G401 (cell line): ENCODE results near the gene ATG9B. TPM values are rescaled to one million over a fixed set of nuclear protein-coding genes. Genes with fewer than 3 reads are reported as not detected.

ENCODE experiments used
- DNase-seq: peaks from one replicate; pipeline ENCODE4 v3.0.0-alpha.2; 2015; ENCODE audit warnings: low spot score
- in situ Hi-C: cut with HindIII; loops from 2 replicates; pipeline ENCODE4 v1.10.0; 2016; ENCODE audit warnings: low sequenced_read_pairs, mixed read lengths
- total RNA-seq: library from RNA; depleted of rRNA; stranded (reverse); fragments of >200 nt; shearing (Covaris generic); gene quantifications from 2 replicates; pipeline ENCODE4 v1.2.3, GENCODE V29; 2014

The ATG9B gene
- total RNA-seq, 1 experiment from 2014 or later, result 0.34 TPM

DNA sequence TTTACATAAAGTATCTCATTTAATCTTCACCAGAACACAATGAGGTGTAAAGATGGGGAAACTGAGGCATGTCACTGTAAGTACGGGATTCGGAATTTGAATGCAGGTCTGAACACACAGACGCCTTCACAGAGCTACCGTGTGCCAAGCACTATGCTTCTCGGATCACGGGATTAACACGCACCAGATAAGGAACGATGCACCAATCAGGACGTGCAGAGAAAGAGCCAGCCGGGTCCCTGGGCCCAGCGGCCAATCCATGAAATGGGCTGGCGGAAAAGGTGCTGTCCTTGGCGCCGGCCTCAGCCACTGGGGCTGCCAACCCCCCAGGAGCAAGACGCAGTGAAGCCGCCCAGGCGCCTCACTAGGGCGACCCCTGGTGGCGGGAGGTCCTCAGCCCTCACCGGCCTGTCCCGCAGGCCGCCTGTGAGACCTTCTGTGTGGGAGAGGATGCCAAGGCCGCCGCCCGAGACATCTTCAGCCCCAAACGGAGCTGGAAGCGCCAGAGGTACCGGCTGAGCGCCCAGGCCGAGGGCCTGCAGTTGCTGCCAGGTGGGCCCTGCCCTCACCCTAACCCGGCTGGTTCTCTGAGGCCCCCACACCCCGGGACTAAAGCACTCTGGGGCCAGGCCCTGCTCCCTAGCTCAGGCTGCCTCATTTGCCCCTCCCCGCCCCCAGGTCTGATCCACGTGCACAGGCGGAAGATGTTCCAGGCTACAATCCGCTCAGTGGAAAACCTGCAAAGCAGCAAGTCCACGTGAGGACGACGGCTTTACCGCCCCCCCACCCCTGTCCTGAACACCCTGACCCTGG, 15.6 kb downstream of the ATG9B start:
- DNase-seq, result peak; percentile 38
- in situ Hi-C loops, result no loop called here

DNA sequence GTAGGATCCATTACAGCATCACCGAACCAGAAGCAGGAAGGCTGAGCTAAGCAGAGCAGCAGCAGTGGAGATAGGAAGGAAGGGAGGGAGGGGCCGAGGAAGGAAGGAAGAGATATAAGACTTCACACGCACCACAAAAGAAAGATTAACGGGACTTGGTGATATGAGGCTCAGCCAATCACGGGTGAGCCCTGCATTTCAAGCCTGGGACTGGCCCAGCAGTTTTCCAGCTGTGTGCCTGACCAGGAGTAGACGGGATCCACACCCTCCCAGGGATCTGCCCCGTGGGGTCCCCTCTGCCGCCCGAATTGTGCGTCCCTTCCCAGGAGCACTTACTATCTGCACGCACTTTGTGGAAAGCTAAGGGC, 16.2 kb downstream of the ATG9B start:
- DNase-seq, result no peak
- in situ Hi-C loops, result no loop called here

DNA sequence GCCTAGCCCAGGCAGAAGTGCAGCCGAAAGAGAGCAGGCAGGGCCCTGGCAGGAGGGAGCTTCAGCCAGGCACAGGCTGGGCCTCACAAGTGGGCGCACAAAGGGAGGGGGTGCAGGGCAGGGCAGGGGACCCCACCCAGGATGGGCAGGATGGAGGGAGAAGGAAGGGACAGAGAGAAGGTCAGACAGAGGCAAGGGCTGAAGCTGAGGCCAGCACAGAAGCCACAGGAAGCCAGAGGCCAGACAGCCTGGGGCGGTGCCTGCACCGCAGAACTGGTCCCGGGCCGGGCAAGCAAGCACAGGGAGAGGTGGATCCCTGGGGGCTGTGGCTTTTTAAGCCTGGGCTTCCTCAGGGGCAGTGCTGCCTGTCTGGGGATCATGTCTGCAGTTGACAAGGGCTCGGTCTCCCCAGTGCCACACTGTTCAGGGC, 16.8 kb downstream of the ATG9B start:
- in situ Hi-C loops, result no loop called here
- no peak for DNase-seq

DNA sequence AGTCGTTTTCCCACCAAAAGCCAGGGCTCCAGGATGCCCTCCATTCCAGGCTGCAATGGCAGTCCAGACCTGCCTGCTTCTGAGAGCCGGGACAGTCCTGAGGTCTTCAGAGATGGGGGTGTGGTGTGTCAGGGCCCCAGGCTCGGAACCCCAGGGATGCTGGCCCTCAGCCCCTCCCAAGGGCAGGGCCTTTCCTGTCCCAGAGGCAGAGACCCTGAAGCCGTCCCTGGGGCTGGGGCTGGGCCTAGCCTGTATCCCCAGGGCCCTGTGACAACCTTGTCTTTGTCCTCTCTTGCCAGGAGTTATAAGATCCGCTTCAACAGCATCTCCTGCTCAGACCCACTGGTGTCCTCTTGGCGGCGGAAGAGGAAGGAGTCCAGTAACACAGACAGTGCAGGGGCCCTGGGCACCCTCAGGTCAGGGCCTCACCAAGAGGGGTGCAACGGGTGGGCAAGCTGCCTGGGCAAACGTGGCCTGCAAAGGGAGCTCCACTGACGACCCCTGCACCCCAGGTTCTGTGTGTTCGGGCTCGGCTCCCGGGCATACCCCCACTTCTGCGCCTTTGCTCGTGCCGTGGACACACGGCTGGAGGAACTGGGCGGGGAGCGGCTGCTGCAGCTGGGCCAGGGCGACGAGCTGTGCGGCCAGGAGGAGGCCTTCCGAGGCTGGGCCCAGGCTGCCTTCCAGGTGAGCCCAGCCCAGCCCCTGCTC, 17.5 kb downstream of the ATG9B start:
- DNase-seq, result no peak

DNA sequence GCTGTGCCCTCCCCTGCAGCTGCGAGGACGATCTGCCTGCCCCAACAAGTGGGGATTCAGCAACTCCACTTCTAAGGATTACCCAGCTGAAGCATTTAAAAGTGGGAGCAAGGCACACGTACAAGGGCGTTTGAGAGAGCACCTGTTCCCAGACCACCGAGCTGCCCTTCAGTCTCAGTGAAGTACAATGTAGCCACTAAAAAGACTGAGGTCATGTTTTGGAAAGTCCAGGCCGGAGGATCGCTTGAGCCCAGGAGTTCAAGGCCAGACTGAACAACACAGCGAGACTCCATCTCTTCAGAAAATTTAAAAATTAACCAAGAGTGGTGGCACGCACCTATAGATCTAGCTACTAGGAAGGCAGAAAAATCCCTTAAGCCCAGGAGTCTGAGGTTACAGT, 18.7 kb downstream of the ATG9B start:
- no peak for DNase-seq
- in situ Hi-C loops, result no loop called here

More for the DNA sequence above, 17.5 kb downstream of the ATG9B start:
- in situ Hi-C loops, result no loop called here

DNA sequence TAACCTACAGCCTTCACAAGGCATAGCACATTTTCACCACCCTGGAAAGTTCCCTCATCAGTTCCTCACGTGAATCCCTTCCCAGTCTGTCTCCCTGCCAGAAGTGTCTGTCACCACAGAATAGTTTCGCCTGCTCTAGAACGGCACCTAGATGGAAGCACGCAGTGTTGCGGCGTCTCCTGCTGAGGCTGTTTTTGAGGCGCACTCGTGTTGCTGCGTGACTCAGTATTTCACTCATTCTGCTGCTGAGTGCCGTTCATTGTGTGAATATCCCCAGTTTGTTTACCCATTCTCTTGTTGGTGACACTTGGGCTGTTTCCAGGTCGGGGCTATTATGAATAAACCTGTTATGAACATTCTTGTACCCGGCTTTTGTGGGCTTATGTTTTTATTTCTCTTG, 20.7 kb downstream of the ATG9B start:
- in situ Hi-C loops, result no loop called here
- no peak for DNase-seq

DNA sequence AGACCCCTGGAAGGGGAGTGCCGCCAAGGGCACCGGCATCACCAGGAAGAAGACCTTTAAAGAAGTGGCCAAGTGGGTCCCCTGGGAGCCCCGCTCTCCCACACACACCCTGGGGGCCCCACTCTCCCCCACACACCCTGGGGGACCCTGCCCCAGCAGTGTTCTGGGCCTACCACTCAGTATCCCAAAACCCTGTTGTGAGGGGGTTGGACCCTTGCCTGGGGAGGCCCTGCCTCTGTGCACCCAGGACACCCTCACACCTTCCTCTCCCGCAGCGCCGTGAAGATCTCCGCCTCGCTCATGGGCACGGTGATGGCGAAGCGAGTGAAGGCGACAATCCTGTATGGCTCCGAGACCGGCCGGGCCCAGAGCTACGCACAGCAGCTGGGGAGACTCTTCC, 22.7 kb downstream of the ATG9B start:
- in situ Hi-C loops, result no loop called here

DNA sequence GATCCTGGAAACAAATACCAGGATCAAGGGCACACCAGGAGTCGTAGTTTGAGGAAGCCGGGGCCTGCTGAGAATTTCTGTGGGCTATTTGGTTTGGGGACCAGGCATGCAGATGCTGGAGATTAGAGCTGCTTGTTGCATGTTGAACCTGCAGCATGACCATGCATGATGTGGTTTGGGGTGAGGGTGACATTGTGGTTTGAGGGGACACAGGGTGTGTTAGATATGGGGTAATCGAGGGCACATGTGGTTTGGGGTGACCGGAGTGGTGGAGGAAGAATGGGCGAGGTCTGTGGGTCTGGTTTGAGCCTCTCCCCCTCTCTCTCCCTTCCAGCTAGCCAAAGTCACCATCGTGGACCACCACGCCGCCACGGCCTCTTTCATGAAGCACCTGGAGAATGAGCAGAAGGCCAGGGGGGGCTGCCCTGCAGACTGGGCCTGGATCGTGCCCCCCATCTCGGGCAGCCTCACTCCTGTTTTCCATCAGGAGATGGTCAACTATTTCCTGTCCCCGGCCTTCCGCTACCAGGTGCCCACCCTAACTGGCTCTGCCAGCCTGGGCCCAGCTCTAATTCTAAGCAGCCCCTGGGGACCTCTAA, 23.3 kb downstream of the ATG9B start:
- in situ Hi-C loops, result no loop called here
- no peak for DNase-seq

More for the DNA sequence above, 22.7 kb downstream of the ATG9B start:
- no peak for DNase-seq

DNA sequence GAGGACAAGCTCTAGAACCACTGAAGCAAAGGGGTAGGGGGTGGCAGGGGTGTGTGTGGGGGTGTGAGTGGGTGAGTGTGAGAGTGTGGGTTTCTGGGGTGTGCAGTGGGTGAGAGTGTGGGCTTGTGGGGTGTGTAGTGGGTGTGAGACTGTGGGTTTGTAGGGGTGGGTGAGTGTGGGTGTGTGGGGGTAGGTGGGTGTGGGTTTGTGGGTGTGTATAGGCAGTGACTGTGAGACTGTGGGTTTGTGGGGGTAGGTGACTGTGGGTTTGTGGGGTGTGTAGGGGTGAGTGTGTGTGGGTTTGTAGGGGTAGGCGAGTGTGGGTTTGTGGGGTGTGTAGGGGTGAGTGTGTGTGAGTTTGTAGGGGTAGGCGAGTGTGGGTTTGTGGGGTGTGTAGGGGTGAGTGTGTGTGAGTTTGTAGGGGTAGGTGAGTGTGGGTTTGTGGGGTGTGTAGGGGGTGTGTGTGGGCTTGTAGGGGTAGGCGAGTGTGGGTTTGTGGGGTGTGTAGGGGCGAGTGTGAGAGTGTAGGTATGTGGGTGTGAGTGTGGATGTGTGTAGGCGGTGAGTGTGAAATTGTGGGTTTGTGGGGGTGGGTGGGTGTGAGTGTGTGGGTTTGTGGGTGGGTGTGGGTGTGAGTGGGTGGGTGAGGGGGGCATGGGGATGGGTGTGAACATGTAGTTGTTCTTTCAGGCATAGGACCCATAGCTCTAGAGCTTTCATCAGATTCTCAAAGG, 24.6 kb downstream of the ATG9B start:
- in situ Hi-C loops, result no loop called here
- DNase-seq, result no peak

DNA sequence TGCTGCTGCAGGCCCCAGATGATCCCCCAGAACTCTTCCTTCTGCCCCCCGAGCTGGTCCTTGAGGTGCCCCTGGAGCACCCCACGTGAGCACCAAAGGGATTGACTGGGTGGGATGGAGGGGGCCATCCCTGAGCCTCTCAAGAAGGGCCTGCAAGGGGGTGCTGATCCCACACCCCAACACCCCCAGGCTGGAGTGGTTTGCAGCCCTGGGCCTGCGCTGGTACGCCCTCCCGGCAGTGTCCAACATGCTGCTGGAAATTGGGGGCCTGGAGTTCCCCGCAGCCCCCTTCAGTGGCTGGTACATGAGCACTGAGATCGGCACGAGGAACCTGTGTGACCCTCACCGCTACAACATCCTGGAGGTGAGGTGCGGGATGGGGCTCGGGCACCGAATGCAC, 25.3 kb downstream of the ATG9B start:
- no peak for DNase-seq
- in situ Hi-C loops, result no loop called here

DNA sequence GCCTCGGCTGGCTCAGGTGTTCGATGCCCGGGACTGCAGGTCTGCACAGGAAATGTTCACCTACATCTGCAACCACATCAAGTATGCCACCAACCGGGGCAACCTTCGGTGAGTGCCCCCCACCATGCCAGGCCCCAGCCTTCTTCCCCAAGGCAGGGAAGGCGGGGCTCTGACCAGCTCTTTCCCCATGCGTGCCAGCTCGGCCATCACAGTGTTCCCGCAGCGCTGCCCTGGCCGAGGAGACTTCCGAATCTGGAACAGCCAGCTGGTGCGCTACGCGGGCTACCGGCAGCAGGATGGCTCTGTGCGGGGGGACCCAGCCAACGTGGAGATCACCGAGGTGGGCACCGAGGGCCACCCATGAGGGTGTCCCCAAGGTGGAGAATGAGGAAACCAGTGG, 26.0 kb downstream of the ATG9B start:
- DNase-seq, result no peak
- in situ Hi-C loops, result no loop called here

DNA sequence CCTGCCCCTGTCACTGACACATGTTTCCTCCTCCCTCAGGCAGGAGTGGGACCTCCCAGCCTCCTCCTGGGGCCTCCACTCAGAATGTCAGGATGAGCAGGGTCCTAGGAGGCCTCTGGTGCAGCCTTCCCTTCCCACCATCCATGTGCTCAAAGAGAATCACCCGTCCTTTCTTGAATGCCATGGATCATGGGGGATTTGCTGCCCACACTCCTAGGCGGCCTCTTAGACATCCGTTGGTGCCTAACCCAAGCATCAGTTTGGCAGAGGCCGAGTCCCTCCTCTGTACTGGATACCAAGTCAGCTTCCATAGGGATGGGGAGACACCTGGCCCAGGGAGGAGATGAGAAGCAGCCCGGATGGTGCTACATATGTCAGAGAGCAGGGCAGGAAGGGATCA, 26.5 kb downstream of the ATG9B start:
- DNase-seq, result no peak

DNA sequence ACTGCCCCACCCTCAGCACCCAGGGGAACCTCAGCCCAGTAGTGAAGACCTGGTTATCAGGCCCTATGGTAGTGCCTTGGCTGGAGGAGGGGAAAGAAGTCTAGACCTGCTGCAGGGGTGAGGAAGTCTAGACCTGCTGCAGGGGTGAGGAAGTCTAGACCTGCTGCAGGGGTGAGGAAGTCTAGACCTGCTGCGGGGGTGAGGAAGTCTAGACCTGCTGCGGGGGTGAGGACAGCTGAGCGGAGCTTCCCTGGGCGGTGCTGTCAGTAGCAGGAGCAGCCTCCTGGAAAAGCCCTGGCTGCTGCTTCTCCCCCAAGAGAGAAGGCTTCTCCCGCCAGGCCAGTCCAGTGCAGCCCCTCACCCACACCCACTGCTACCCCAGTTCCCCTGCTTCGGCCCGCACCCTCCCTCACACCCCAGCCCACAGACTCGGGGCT, 27.2 kb downstream of the ATG9B start:
- no peak for DNase-seq
- in situ Hi-C loops, result no loop called here

More for the DNA sequence above, 26.5 kb downstream of the ATG9B start:
- in situ Hi-C loops, result no loop called here

DNA sequence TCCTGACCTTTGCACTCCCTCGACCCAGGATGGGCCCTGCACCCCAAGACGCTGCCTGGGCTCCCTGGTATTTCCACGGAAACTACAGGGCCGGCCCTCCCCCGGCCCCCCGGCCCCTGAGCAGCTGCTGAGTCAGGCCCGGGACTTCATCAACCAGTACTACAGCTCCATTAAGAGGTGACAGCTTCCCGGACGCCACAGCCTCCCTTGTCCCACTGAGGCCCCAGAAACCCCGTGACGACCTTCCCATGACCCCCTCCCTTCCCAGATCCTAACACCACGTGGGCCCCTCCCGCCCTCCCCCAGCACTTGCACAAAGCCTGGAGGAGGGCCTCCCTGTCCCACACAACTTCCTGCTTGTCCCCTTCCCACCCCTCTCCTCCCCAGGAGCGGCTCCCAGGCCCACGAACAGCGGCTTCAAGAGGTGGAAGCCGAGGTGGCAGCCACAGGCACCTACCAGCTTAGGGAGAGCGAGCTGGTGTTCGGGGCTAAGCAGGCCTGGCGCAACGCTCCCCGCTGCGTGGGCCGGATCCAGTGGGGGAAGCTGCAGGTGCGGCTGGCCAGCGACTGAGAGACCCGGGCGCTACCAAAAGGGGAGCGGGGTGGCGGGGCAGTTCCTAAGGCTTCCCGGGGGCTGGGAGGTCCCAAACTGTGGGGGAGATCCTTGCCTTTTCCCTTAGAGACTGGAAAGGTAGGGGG, 27.8 kb downstream of the ATG9B start:
- no peak for DNase-seq
- in situ Hi-C loops, result no loop called here

DNA sequence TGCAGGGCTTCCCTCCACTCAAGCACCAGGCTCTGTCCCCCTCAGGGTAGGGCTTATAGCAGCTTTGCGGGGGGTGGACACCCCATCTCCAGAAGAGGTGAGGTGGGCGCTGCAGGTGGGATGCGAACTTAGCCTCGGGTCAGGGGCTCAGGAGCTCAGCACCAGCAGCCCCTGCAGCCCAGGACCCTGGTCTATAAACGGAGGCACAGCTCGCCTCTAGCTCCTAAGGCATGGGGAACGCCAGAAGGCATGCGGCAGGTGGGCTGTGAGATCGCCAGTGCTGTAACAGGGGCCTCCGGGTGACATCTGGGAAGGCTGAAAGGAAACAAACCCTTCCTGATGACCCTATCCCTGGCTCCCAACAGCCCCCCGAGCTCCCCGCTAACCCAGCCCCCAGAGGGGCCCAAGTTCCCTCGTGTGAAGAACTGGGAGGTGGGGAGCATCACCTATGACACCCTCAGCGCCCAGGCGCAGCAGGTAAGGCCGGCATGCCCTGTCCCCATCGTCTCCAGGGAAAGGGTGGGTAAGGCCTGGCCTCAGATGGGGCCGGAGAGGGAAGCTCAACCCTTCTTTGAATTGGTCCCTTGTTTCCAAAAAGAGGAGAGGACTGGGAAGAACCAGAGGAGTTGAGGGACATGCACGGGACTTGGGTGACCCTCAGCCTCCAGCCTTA, 29.3 kb downstream of the ATG9B start:
- in situ Hi-C loops, result no loop called here
- DNase-seq, result no peak

DNA sequence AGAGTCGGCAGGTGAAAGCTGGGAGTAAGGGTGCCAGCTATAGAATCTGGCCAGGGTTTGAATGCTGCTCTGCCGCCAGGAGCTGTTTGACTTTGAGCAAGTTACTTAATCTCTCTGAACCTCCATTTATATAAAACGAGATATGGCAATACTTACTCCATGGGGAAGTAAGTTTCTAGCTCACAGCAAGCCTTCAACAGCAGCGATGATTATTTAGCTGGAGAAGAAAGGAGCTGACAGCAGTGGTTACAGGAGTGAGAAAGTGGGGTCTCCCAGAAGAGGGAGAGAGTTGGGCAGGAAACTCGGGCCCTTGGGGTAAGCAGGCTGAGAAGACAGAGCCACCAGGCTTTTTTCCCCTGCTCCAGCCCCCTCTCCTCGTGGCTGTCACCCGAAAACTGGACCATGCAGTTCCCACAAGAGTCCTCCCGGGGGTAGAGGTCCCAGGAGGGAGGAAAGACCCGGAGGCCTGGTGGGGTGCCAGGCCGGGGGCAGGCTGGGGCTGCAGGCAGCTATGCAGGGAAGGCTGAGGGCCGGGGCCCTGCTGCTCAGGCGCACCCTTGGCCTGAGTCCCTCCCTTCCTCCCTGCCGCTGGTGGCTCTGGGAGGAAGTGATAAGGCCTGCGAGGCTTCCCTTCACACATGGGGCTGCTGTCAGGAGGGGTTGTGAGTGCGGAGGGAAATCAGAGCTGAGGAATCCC, 30.0 kb downstream of the ATG9B start:
- no peak for DNase-seq
- in situ Hi-C loops, result no loop called here

DNA sequence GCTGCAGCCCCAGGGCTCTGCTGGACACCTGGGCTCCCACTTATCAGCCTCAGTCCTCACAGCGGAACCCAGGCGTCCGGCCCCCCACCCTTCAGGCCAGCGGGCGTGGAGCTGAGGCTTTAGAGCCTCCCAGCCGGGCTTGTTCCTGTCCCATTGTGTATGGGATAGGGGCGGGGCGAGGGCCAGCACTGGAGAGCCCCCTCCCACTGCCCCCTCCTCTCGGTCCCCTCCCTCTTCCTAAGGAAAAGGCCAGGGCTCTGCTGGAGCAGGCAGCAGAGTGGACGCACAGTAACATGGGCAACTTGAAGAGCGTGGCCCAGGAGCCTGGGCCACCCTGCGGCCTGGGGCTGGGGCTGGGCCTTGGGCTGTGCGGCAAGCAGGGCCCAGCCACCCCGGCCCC, 30.8 kb downstream of the ATG9B start:
- in situ Hi-C loops, result no loop called here
- DNase-seq, result no peak

DNA sequence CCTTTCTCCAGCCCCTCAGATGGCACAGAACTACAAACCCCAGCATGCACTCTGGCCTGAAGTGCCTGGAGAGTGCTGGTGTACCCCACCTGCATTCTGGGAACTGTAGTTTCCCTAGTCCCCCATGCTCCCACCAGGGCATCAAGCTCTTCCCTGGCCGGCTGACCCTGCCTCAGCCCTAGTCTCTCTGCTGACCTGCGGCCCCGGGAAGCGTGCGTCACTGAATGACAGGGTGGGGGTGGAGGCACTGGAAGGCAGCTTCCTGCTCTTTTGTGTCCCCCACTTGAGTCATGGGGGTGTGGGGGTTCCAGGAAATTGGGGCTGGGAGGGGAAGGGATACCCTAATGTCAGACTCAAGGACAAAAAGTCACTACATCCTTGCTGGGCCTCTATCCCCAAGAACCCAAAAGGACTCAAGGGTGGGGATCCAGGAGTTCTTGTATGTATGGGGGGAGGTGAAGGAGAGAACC, 31.4 kb downstream of the ATG9B start:
- no peak for DNase-seq
- in situ Hi-C loops, result no loop called here
